MCF 10A (cell line): ENCODE results near the gene RNU6-9. TPM values are rescaled to one million over a fixed set of nuclear protein-coding genes. Genes with fewer than 3 reads are reported as not detected.

Experiments
- BruUV-seq: library from RNA; stranded (reverse); fragments of 400-500 nt; replicated peaks from 2 replicates; lab custom pipeline; 2021; lab: Mats Ljungman, UMichigan
- CTCF ChIA-PET: fragments of 300-600 bp; sonication (Branson Sonifier 250); formaldehyde crosslinking; extraction: SDS; loops from one replicate; lab custom pipeline; 2021; ENCODE audit warnings: antibody characterized with exemption, inconsistent platforms; lab: Yijun Ruan, JAX
- POLR2A ChIA-PET: fragments of 300-600, 350-650 bp; sonication (Branson Sonifier 250); formaldehyde crosslinking; extraction: SDS; loops from one replicate; lab custom pipeline; 2020; ENCODE audit warnings: antibody characterized with exemption, inconsistent platforms; lab: Yijun Ruan, JAX
- DNase-seq: peaks from one replicate; pipeline ENCODE4 v3.0.0-alpha.2; 2018; ENCODE audit not compliant: unreplicated experiment
- H3K27ac Mint-ChIP-seq: one replicate; pipeline ENCODE4 v1.8.0; 2022; ENCODE audit warnings: mild to moderate bottlenecking, low read depth, mixed read lengths; ENCODE audit not compliant: unreplicated experiment
- H3K27me3 Mint-ChIP-seq: one replicate; pipeline ENCODE4 v1.8.0; 2022; ENCODE audit warnings: mixed read lengths; ENCODE audit not compliant: insufficient read depth, unreplicated experiment
- H3K36me3 Mint-ChIP-seq: one replicate; pipeline ENCODE4 v1.8.0; 2022; ENCODE audit warnings: mild to moderate bottlenecking, moderate library complexity, mixed read lengths; ENCODE audit not compliant: insufficient read depth, unreplicated experiment
- H3K4me1 Mint-ChIP-seq: one replicate; pipeline ENCODE4 v1.8.0; 2022; ENCODE audit warnings: mixed read lengths; ENCODE audit not compliant: insufficient read depth, unreplicated experiment
- H3K4me3 Mint-ChIP-seq: one replicate; pipeline ENCODE4 v1.8.0; 2022; ENCODE audit warnings: mild to moderate bottlenecking, moderate library complexity, mixed read lengths; ENCODE audit not compliant: unreplicated experiment
- H3K9me3 Mint-ChIP-seq: one replicate; pipeline ENCODE4 v1.8.0; 2022; ENCODE audit warnings: mixed read lengths; ENCODE audit not compliant: unreplicated experiment
- intact Hi-C: fragments of 100-400 bp; cut with micrococcal nuclease; formaldehyde crosslinking; loops from 2 replicates; pipeline ENCODE4 v1.14.1; 2022
- total RNA-seq: library from RNA; stranded (reverse); gene quantifications from 2 replicates; pipeline ENCODE4 v1.2.3, GENCODE V29; 2022
- TF ChIP-seq, protein P1 (sequence below): fragments of 200-600 bp; IDR thresholded peaks from one replicate; pipeline ENCODE4 v1.8.0; 2022; ENCODE audit warnings: antibody characterized with exemption, mild to moderate bottlenecking; ENCODE audit not compliant: unreplicated experiment

RNU6-9 gene
- total RNA-seq, 1 experiment from 2014 or later = not detected

DNA sequence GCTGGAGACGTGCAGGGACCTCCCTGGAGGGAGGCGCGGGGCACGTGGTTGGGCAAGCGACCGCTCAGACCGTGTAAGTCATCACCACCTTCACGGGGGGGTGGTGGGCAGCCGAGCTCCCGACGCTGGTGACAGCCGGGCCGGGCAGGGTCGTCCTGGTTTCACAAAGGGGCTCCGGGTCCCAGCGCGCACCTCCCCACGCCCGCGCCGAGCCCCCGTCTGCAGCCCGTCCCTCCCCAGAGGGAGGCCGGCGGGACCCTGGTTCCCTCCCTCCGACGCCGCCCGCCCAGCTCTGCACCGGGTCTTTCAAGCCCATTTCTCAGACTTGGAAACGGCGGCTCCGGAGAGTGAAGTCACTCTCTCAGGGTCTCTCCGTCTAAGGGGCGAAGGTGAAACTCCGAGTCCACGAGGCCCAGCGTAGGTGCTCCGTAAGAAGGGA lies 31.8 kb downstream of the RNU6-9 start:
- intact Hi-C loops = no loop called here
- no peak overlapping the region for H3K27ac Mint-ChIP-seq
- DNase-seq = peak; percentile 72
- CTCF ChIA-PET = interaction anchor here (4.2 kb wide), 1 partner anchor 58 kb away, joined by 83 read pairs; the partner anchor contains the start of gene WDR18
- TF ChIP-seq, protein P1, sequence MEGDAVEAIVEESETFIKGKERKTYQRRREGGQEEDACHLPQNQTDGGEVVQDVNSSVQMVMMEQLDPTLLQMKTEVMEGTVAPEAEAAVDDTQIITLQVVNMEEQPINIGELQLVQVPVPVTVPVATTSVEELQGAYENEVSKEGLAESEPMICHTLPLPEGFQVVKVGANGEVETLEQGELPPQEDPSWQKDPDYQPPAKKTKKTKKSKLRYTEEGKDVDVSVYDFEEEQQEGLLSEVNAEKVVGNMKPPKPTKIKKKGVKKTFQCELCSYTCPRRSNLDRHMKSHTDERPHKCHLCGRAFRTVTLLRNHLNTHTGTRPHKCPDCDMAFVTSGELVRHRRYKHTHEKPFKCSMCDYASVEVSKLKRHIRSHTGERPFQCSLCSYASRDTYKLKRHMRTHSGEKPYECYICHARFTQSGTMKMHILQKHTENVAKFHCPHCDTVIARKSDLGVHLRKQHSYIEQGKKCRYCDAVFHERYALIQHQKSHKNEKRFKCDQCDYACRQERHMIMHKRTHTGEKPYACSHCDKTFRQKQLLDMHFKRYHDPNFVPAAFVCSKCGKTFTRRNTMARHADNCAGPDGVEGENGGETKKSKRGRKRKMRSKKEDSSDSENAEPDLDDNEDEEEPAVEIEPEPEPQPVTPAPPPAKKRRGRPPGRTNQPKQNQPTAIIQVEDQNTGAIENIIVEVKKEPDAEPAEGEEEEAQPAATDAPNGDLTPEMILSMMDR = no peak
- H3K4me1 Mint-ChIP-seq = no peaks in the 10 kb centered on the region
- no peaks in the 10 kb centered on the region for H3K27me3 Mint-ChIP-seq
- no TSS peak for BruUV-seq
- H3K36me3 Mint-ChIP-seq = peaks cover 5% of the 10 kb centered on the region
- no peaks in the 10 kb centered on the region for H3K9me3 Mint-ChIP-seq
- POLR2A ChIA-PET = interaction anchor here (0.8 to 5.0 kb wide), 4 partner anchors 8 to 178 kb away, joined by 3 to 28 read pairs (median 4); partner anchors contain the start of gene WDR18
- peak overlapping the region; percentile 73 for H3K4me3 Mint-ChIP-seq

DNA sequence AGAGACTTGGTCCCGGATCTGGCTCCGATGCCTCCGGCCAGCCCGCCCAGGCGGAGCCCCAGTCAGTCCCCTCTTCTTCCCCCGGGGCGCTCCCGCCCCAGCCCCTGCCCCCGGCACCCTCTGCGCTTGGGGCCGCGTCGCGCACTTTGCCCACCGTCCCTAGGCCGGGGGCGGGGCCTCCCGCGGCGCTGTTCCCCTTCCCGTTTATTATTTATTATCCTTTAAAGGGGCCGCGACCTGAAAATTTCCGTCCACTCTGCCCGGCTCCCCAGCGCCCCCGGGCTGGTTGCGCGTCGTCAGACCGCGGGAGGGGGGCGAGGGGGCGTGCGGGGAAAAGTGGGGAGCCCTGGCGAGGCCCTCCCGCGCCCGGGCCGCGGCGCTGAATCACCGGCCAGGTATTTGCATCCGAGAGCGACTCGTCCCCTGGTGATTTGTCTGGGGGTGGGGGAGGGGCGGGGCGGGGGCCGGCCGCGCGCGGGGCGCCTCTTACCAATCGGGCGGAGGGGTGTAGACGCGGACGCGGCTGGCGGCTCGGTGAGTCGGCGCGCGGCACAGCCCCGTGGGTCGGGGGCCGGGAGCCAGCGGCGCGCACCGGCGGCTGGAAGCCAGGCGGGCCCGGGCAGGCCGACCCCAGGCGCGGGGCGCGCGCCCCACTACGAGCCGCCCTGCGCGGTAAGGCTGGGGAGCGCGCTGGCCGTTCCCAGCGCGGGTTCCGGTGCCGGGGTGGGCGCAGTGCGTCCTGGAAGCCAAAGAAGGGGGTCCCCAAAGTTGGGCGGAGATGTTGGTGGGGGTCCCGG lies 32.4 kb downstream of the RNU6-9 start, which contains the start of gene ARID3A:
Gene ARID3A (plus strand): TSS at position 510 of the 797 bp plus-strand sequence. CDS start 3,494 bp downstream, outside the sequence.
- H3K27me3 Mint-ChIP-seq = no peaks in the 10 kb centered on the region
- H3K4me3 Mint-ChIP-seq = peak within 1 kb of the TSS; percentile 73
- H3K4me1 Mint-ChIP-seq = no peaks in the 10 kb centered on the region
- CTCF ChIA-PET = interaction anchor here (4.2 kb wide), 1 partner anchor 58 kb away, joined by 83 read pairs; the partner anchor contains the start of gene WDR18
- H3K36me3 Mint-ChIP-seq = peaks cover 5% of the 10 kb centered on the region
- DNase-seq = peak; percentile 81
- POLR2A ChIA-PET = interaction anchor here (0.8 to 5.0 kb wide), 4 partner anchors 8 to 177 kb away, joined by 3 to 28 read pairs (median 4); partner anchors contain the start of gene WDR18
- H3K27ac Mint-ChIP-seq = peak within 1 kb of the TSS; percentile 27
- H3K9me3 Mint-ChIP-seq = no peaks in the 10 kb centered on the region
- intact Hi-C loops = no loop called here
- TF ChIP-seq, protein P1 = no peak
- BruUV-seq = TSS peak; percentile 74

DNA sequence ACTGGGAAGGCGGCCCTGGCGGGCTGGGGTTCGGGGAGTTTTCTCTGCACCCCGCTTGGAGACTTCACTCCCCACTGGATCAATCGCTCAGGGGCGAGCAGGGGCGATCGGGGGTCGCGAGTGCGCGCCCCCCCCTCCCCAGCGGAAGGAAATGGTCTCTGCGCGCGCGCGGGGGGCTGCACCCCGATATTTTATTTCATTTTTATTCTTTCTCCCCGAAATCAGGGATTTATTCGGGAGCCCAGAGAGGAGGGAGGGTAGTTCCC lies 33.0 kb downstream of the RNU6-9 start:
- peaks cover 10% of the 10 kb centered on the region for H3K36me3 Mint-ChIP-seq
- H3K4me3 Mint-ChIP-seq = peak overlapping the region; percentile 73
- ChIA-PET POLR2A (no interaction called here), CTCF (no interaction called here)
- no peak for DNase-seq
- peak overlapping the region; percentile 27 for H3K27ac Mint-ChIP-seq
- intact Hi-C loops = no loop called here
- TF ChIP-seq, protein P1 = no peak
- H3K4me1 Mint-ChIP-seq = no peaks in the 10 kb centered on the region
- H3K27me3 Mint-ChIP-seq = no peaks in the 10 kb centered on the region
- no peaks in the 10 kb centered on the region for H3K9me3 Mint-ChIP-seq
- BruUV-seq = no TSS peak

DNA sequence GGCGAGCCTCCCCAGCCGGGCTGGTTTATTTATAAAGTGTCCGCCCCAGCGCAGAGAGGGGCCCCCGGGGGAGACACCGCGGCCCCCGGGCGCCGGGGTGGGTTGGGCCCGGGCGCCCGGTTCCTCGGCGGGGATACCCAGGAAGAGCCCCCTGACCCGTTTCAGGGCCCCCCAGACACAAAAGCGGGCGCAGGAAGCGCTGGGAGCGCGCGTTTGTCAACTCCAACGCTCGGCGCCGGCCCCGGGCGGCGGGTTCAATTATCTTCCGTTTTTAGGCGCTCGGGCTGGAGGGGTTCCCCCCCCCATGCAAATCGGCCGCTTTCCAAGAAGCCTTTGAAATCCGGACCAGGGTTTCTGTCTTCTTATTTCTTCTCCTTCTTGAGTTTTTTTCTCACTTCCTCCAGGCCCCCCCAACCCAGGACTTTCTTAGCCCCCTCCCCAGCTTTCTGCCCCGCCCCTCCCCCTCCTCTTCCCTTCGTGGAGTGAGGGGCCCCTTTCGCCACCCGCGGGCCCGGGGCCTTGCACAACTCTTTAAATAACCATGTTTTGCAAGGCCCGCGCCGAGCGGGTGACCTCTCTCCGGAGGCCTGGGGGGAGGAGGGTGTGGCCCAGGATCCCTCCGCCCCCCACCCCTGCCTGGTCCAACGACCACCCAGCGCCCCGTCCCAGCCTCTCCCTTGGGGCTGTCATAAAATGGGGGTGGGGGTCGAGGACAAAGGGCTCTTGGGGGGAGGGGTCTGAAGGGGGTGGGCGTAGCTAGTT lies 33.5 kb downstream of the RNU6-9 start:
- Mint-ChIP-seq H3K27ac (peak overlapping the region; percentile 27), H3K4me1 (no peaks in the 10 kb centered on the region), H3K9me3 (no peaks in the 10 kb centered on the region), H3K27me3 (no peaks in the 10 kb centered on the region), H3K36me3 (peaks cover 16% of the 10 kb centered on the region), H3K4me3 (peak overlapping the region; percentile 73)
- TF ChIP-seq, protein P1 = no peak
- BruUV-seq = no TSS peak
- intact Hi-C loops = no loop called here
- DNase-seq = peak; percentile 71
- ChIA-PET POLR2A (interaction anchor here (0.7 kb wide), 1 partner anchor 242 kb away, joined by 3 read pairs; no protein-coding TSS in a partner anchor), CTCF (no interaction called here)
